Measurements from ENCODE around the gene GLRA3.

The GLRA3 gene

DNA sequence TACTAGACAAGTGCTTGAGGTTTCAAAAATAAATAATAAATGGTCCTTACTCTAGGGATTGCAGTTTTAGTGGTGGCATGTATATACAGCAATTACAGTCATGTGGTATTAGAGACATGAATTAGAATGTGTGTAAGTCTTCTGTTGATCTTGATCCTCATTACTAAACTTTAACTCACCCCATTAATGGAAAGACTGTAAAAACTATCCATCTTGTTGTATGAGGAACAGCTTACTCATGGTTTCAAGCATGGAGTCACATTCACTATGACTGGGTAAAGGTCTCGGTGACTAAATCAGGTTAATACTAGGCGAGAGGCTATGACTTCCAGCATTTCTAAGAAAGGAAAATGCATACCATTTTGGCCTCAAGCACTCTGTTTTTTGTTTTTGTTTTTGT, 199.8 kb downstream of the GLRA3 start:
- no peak for TF ChIP-seq CTCF (IDR thresholded peaks at IDR 0.05)
- no peak overlapping the region for H3K4me3 ChIP-seq
- H3K27ac ChIP-seq: no peak overlapping the region
- DNase-seq (ENCODE audit: low spot score): no peak

- no peak for TF ChIP-seq CTCF (IDR thresholded peaks at IDR 0.05)
- H3K4me3 ChIP-seq: no peak overlapping the region
- no peak for DNase-seq (ENCODE audit: low spot score)
- no peak overlapping the region for H3K27ac ChIP-seq
These were observed 200.9 kb downstream of the GLRA3 start for GRCh38 chr4:174628191-174628590.

GRCh38 chr4:174627473-174627872, 201.6 kb downstream of the GLRA3 start:
- no peak overlapping the region for H3K27ac ChIP-seq
- no peak overlapping the region for H3K4me3 ChIP-seq
- no peak for TF ChIP-seq CTCF (IDR thresholded peaks at IDR 0.05)
- DNase-seq (ENCODE audit: low spot score): no peak

GRCh38 chr4:174626342-174627008, 202.6 kb downstream of the GLRA3 start:
- TF ChIP-seq CTCF (IDR thresholded peaks at IDR 0.05): no peak

DNA sequence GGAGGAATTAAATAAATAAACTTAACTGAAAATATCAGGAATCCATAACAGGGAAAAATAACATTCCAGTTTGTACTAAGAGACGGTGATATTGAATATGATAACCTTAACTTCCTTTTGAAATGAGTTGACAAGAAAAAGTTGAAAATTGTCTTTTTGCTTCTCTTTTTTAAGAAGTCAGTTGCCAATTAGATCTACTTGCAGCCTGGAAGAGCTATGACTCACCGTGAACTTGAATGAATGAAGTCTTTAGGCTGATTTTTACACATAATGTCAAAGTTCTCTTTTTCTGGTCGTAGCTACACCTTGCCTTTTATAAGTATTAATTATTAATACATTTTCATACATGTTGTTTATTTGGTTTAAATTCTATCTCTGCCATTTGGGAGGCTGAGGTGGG, 212.4 kb downstream of the GLRA3 start:
- Histone ChIP-seq H3K27ac (no peak overlapping the region), H3K4me3 (no peak overlapping the region)
- TF ChIP-seq CTCF (IDR thresholded peaks at IDR 0.05): no peak
- DNase-seq (ENCODE audit: low spot score): no peak

More at GRCh38 chr4:174626342-174627008, 202.6 kb downstream of the GLRA3 start:
- DNase-seq (ENCODE audit: low spot score): no peak
- Histone ChIP-seq H3K4me3 (no peak overlapping the region), H3K27ac (no peak overlapping the region)

DNA sequence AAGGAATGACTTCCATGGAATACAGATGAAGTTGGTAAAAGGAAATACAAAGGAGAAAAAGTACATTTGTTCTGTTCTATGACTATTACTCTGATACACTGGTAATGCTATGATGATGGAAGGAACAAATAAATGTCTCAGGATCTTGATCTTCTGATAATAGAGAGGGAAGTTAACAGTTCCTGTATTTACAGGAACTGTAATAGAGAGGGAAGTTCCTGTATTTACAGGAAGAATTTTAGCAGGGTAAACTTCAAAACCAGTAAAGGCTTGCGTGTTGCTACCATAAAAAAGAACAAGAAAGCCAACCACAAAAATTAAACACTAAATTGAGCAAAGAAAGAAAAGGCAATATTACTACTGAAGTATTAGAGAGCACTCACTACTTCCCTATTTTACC, 215.1 kb downstream of the GLRA3 start:
- Histone ChIP-seq H3K4me3 (no peak overlapping the region), H3K27ac (no peak overlapping the region)
- DNase-seq (ENCODE audit: low spot score): no peak
- TF ChIP-seq CTCF (IDR thresholded peaks at IDR 0.05): no peak

- TF ChIP-seq CTCF (IDR thresholded peaks at IDR 0.05): no peak
- no peak overlapping the region for H3K27ac ChIP-seq
- no peak for DNase-seq (ENCODE audit: low spot score)
- no peak overlapping the region for H3K4me3 ChIP-seq
These were observed 217.3 kb downstream of the GLRA3 start for GRCh38 chr4:174611792-174612191.

Measured in coronary artery (tissue), 2 donors.